KOPT-K1 (cell line): ENCODE measurements around the gene SRBD1.

ENCODE experiments used
- H3K27ac ChIP-seq: fragments of 200-600 bp; sonication (generic); 2 replicates; pipeline ENCODE4 v1.5.1; 2016; ENCODE audit warnings: antibody characterized with exemption, mild to moderate bottlenecking, low read depth, low read length; ENCODE audit not compliant: poor library complexity, severe bottlenecking
- H3K36me3 ChIP-seq: fragments of 200-600 bp; sonication (generic); 2 replicates; pipeline ENCODE4 v1.5.1; 2017; ENCODE audit warnings: antibody characterized with exemption, mild to moderate bottlenecking, low read length, moderate library complexity; ENCODE audit not compliant: insufficient read depth
- H3K9me3 ChIP-seq: fragments of 200-600 bp; sonication (generic); 2 replicates; pipeline ENCODE4 v1.5.1; 2017; ENCODE audit warnings: antibody characterized with exemption, low read length, mild to moderate bottlenecking; ENCODE audit not compliant: insufficient read depth, poor library complexity, severe bottlenecking

SRBD1 gene

GRCh38 chr2:45457211-45457945, 153.7 kb downstream of the SRBD1 start:
- no peaks in the 10 kb centered on the region for H3K9me3 ChIP-seq
- no peak overlapping the region for H3K27ac ChIP-seq
- H3K36me3 ChIP-seq = peaks cover 14% of the 10 kb centered on the region; the same call in 1 of the 2 replicates

DNA sequence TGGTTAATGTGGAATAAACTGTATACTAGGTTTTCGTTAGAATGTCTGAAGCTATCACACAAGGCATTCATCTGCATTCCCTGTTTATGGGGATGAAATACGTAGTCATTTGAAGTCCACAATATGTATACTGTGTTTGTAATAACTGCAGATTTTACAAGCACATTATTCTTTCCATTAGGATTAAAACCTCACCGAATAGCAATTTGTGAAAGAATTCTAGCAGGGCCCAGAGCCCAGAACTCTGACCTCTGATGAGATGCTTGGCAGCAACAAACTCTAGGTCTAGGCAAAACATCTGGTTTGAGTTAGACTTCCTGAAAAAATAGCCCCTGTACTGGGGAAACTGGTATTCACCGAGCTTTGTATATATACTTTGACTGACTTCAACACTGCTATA, 158.2 kb downstream of the SRBD1 start:
- H3K36me3 ChIP-seq = no peaks in the 10 kb centered on the region
- no peak overlapping the region for H3K27ac ChIP-seq

GRCh38 chr2:45450634-45451033, 160.4 kb downstream of the SRBD1 start:
- Histone ChIP-seq H3K36me3 (no peaks in the 10 kb centered on the region; the same call in 1 of the 2 replicates), H3K27ac (no peak overlapping the region), H3K9me3 (no peaks in the 10 kb centered on the region)

More for the DNA sequence above, 158.2 kb downstream of the SRBD1 start:
- no peaks in the 10 kb centered on the region for H3K9me3 ChIP-seq

GRCh38 chr2:45448217-45448616, 162.8 kb downstream of the SRBD1 start:
- Histone ChIP-seq H3K9me3 (no peaks in the 10 kb centered on the region), H3K27ac (no peak overlapping the region), H3K36me3 (no peaks in the 10 kb centered on the region; the same call in 1 of the 2 replicates)

DNA sequence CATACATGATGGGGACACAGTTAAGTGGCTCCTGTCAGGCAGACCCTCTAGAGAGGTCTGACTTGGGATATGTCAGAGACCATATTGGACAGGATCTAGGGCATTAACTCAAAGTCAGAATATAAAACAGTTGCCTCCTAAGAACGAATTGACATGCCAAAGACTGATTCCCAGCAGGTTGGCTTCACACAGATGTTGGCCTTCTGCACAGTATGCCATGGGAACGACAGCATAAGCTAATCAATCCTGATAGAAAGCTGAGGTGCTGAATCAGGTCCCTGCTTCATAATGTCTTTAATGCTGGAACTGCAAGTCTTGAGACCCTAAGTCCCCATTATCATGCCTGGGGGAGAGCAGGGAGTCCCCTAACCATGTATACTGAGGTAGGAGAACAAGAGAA, 165.1 kb downstream of the SRBD1 start:
- no peaks in the 10 kb centered on the region for H3K9me3 ChIP-seq
- no peak overlapping the region for H3K27ac ChIP-seq
- H3K36me3 ChIP-seq = no peaks in the 10 kb centered on the region; the same call in 1 of the 2 replicates

- no peaks in the 10 kb centered on the region for H3K9me3 ChIP-seq
- H3K36me3 ChIP-seq = no peaks in the 10 kb centered on the region; the same call in 1 of the 2 replicates
These were observed 166.0 kb downstream of the SRBD1 start for GRCh38 chr2:45445037-45445436.

DNA sequence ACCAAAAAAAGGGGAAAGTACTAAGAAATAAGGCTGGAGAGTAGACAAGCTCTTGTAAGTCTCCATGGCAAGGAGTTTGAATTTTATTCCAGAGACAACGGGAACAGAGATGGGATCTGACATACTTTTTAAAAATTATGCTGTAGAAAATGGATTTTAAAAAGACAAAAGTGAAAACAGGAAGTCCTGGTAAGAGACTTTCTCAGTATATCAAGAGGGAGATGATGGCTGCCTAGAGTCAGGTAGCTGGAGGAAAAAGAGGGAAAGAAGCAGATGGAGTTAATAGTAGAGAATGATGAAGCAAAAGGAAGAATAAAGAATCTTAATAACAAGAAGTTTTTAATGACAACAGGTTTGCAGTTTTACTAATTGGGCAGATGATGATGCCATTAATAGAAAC, 168.1 kb downstream of the SRBD1 start:
- Histone ChIP-seq H3K36me3 (peaks cover 3% of the 10 kb centered on the region; the same call in 1 of the 2 replicates), H3K27ac (no peak overlapping the region), H3K9me3 (peaks cover 4% of the 10 kb centered on the region)

More at GRCh38 chr2:45445037-45445436, 166.0 kb downstream of the SRBD1 start:
- H3K27ac ChIP-seq = no peak overlapping the region

DNA sequence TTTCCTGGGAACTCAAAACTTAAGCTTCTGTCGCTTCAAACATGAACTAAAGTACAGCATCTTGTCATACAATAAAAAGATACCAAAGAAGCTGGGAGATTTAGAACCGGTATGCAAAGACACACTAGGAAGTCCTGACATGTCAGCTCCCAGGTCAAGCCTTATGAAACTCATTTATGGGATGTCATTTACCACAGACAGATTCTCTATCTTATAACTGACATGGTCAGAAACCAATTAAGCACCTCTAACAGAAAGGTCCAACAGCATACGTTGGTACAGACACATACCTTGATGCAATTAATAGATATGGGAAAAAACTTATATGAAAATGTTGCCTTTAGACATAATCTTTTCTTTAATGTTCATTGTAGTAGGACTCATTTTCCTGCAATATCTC, 169.0 kb downstream of the SRBD1 start:
- Histone ChIP-seq H3K9me3 (peaks cover 14% of the 10 kb centered on the region), H3K36me3 (peaks cover 12% of the 10 kb centered on the region), H3K27ac (no peak overlapping the region)

DNA sequence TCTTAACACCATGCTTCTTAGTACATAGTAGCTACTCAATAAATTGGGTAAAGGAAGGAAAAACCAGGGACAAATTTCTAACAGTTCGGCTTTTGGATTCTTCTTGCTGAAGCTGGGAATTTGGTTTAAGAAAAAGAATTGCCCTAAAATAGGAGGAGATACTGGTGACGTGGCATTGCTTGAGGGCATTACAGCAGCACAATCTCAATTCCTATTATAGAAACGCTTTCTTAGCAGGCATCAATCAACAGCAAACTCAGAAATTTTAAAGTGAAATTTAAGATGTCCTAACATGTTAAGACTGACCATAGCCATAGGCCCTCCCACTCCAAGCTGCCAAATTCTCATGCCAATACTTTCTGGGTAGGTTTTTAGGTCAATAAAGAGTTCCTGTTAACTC, 169.5 kb downstream of the SRBD1 start:
- no peak overlapping the region for H3K27ac ChIP-seq
- peaks cover 14% of the 10 kb centered on the region for H3K36me3 ChIP-seq
- H3K9me3 ChIP-seq = peaks cover 18% of the 10 kb centered on the region

DNA sequence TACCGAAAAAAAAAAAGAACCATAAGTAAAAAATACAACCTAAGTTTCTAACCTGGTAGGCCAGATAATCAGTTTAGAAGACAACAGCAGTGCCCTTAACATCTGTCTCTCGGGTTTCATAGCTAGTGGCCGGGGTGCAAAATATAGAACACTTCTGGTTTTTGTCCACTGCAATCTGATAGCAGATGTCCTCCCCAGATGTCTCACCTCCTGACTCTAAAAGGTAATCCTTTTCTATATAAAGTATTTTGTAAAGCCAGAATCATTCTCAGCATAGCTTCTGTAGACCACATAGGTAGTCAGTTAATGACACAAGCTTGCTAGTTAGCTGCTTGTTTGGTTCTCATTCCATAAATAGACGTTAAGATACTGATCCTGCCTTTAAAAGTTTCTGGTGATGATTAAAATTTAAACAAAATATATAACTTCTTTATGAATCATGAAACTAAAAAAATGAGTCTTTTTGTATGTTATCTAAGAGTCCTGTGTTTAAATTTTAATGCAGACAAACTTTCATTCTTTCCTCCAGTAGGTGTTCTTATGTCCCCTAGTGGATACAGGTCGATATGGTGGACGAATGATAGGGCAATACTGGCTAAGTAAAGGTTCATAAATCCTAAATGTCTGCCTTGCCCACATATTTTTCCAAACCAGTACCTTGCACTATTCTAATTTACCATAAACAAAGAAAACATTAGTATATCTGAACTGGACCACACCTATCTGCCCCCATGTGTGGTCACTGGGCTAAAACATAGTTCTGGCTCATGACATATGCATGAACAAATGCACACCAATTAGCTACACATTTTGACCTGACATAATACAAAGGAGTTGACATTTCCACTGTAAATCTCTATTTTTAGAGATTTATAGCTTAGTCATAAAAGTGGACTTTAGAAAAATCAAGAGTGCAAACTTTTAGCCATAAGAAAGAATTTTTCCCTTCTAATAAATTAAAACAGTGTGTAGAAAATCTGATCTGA, 171.0 kb downstream of the SRBD1 start:
- peaks cover 18% of the 10 kb centered on the region for H3K36me3 ChIP-seq
- peaks cover 21% of the 10 kb centered on the region for H3K9me3 ChIP-seq
- H3K27ac ChIP-seq = no peak overlapping the region

GRCh38 chr2:45438872-45439665, 172.0 kb downstream of the SRBD1 start:
- peaks cover 21% of the 10 kb centered on the region for H3K9me3 ChIP-seq
- H3K27ac ChIP-seq = no peak overlapping the region
- H3K36me3 ChIP-seq = peaks cover 18% of the 10 kb centered on the region

DNA sequence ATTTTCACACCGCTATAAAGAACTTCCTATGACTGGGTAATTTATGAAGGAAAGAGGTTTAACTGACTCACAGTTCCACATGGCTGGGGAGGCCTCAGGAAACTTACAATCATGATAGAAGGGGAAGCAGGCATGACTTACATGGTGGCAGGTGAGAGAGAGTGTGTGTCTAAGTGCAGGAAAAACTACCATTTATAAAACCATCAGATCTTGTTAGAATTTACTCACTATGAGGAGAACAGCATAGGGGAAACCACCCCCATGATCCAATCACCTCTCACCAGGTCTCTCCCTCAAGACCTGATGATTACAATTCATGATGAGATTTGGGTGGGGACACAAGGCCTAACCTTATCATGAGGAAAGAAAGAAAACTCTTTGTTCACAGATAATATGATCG, 174.6 kb downstream of the SRBD1 start:
- H3K27ac ChIP-seq = no peak overlapping the region
- peaks cover 18% of the 10 kb centered on the region for H3K36me3 ChIP-seq
- H3K9me3 ChIP-seq = peaks cover 22% of the 10 kb centered on the region

GRCh38 chr2:45435316-45435715, 175.8 kb downstream of the SRBD1 start:
- Histone ChIP-seq H3K9me3 (peaks cover 30% of the 10 kb centered on the region), H3K27ac (no peak overlapping the region), H3K36me3 (peaks cover 18% of the 10 kb centered on the region)

- Histone ChIP-seq H3K27ac (no peak overlapping the region), H3K36me3 (peaks cover 18% of the 10 kb centered on the region), H3K9me3 (peaks cover 30% of the 10 kb centered on the region)
These were observed 177.7 kb downstream of the SRBD1 start for GRCh38 chr2:45433363-45433762.
